Fibroblast of lung (primary cell): ENCODE measurements around the gene IL1B.

Experiments
- EZH2 ChIP-seq: IDR thresholded peaks from 2 replicates; pipeline ENCODE4 v1.5.1; 2012; ENCODE audit warnings: low read length, control low read depth, mild to moderate bottlenecking; ENCODE audit errors: missing control alignments
- TF ChIP-seq, protein P1 (sequence below), 2 donors: IDR thresholded peaks in 1 of 2; conservative IDR thresholded peaks in 1 of 2; 1 replicate in 1 of 2; 2 replicates in 1 of 2; pipeline ENCODE4 v1.5.1; 2011 to 2012; ENCODE audit warnings: low read length in 2 of 2, control low read depth in 1 of 2, inconsistent platforms in 1 of 2, low read depth in 1 of 2, mild to moderate bottlenecking in 1 of 2

DNA sequence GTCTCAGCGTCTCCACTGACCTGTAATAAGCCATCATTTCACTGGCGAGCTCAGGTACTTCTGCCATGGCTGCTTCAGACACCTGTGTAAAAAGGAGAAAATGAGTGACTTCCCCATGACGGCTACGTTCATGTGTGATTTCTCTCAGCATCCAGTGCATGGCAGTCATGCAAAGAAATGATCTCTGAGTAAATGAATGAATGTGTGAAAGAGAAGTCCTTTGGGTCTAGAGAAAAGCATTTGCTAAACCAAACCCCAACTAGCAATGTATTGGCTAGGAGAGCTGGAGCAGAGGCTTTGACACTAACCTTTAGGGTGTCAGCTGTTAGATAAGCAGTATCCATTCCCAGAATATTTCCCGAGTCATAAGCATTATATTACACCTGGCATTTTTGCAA lies 417 bp downstream of the IL1B start:
- TF ChIP-seq, protein P1, sequence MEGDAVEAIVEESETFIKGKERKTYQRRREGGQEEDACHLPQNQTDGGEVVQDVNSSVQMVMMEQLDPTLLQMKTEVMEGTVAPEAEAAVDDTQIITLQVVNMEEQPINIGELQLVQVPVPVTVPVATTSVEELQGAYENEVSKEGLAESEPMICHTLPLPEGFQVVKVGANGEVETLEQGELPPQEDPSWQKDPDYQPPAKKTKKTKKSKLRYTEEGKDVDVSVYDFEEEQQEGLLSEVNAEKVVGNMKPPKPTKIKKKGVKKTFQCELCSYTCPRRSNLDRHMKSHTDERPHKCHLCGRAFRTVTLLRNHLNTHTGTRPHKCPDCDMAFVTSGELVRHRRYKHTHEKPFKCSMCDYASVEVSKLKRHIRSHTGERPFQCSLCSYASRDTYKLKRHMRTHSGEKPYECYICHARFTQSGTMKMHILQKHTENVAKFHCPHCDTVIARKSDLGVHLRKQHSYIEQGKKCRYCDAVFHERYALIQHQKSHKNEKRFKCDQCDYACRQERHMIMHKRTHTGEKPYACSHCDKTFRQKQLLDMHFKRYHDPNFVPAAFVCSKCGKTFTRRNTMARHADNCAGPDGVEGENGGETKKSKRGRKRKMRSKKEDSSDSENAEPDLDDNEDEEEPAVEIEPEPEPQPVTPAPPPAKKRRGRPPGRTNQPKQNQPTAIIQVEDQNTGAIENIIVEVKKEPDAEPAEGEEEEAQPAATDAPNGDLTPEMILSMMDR (conservative IDR thresholded peaks at IDR 0.05 in 1 of 2, IDR thresholded peaks at IDR 0.05 in 1 of 2; ENCODE audit: low read depth in 1 of 2, low read length in 2 of 2), result no peak
- no peak for TF ChIP-seq EZH2
